H1 (cell line): ENCODE data around the gene AGAP1. TPM values are rescaled to one million over a fixed set of nuclear protein-coding genes. Genes with fewer than 3 reads are reported as not detected.

Source experiments
- CTCF ChIA-PET: fragments of 300-600 bp; sonication (Branson Sonifier 250); formaldehyde crosslinking; loops from one replicate; lab custom pipeline; 2021; ENCODE audit not compliant: partially characterized antibody; lab: Charles Lee
- POLR2A ChIA-PET: fragments of 300-600 bp; sonication (Branson Sonifier 250); formaldehyde crosslinking; loops from one replicate; lab custom pipeline; 2021; ENCODE audit warnings: inconsistent platforms; ENCODE audit not compliant: partially characterized antibody; lab: Charles Lee
- DNase-seq, 2 experiments: peaks; one replicate each; pipeline versions ENCODE4 v3.0.0 to v3.0.0-alpha.2; 2010 to 2022; ENCODE audit warnings: low spot score in 2 of 2, low read depth in 1 of 2, mixed read lengths in 1 of 2
- FAIRE-seq: peaks from 2 replicates; lab custom pipeline; 2011; peaks lifted over from hg19 to GRCh38; lab: Jason Lieb, UNC
- H2AFZ ChIP-seq: 2 replicates; pipeline ENCODE4 v1.8.1; 2012; ENCODE audit warnings: low read length, inconsistent platforms
- H2AK5ac ChIP-seq: 2 replicates; pipeline ENCODE4 v1.6.1; 2013; ENCODE audit warnings: low read depth, low read length
- H2BK120ac ChIP-seq: replicated peaks from 2 replicates; pipeline ENCODE3; 2013; ENCODE audit warnings: low read depth, low read length, inconsistent platforms
- H2BK12ac ChIP-seq: 2 replicates; pipeline ENCODE4 v1.6.1; 2013; ENCODE audit warnings: low read depth, low read length
- H2BK15ac ChIP-seq: 2 replicates; pipeline ENCODE4 v1.6.1; 2013; ENCODE audit warnings: low read length
- H2BK20ac ChIP-seq: 2 replicates; pipeline ENCODE4 v1.6.1; 2013; ENCODE audit warnings: low read length
- H2BK5ac ChIP-seq: 2 replicates; pipeline ENCODE4 v1.6.1; 2013; ENCODE audit warnings: low read depth, low read length
- H3K14ac ChIP-seq: 2 replicates; pipeline ENCODE4 v1.6.1; 2013; ENCODE audit warnings: inconsistent platforms; ENCODE audit not compliant: insufficient read length
- H3K18ac ChIP-seq: 2 replicates; pipeline ENCODE4 v1.6.1; 2013; ENCODE audit warnings: low read length; ENCODE audit errors: extremely low read depth
- H3K23ac ChIP-seq: 2 replicates; pipeline ENCODE4 v1.6.1; 2013; ENCODE audit warnings: inconsistent platforms; ENCODE audit not compliant: insufficient read length
- H3K23me2 ChIP-seq: 2 replicates; pipeline ENCODE4 v1.6.1; 2013; ENCODE audit warnings: low read depth, low read length
- H3K27ac ChIP-seq: 2 replicates; pipeline ENCODE4 v1.6.1; 2011; ENCODE audit warnings: low read depth, low read length, inconsistent platforms
- H3K27me3 ChIP-seq, 4 experiments: replicated peaks in 1 of 4; 1 replicate in 1 of 4; 2 replicates in 3 of 4; pipeline versions ENCODE4 v1.6.1 to v1.8.1; 2011 to 2013; ENCODE audit warnings: low read length in 3 of 4, mild to moderate bottlenecking in 3 of 4, inconsistent platforms in 2 of 4, mixed read lengths in 2 of 4, moderate library complexity in 1 of 4; ENCODE audit not compliant: control insufficient read depth in 3 of 4, insufficient read depth in 3 of 4; ENCODE audit errors: extremely low read depth in 1 of 4
- H3K36me3 ChIP-seq, 4 experiments: 2 replicates each; pipeline versions ENCODE4 v1.6.1 to v1.8.1; 2011 to 2013; ENCODE audit warnings: mild to moderate bottlenecking in 4 of 4, low read length in 3 of 4, moderate library complexity in 2 of 4, control low read depth in 1 of 4, inconsistent platforms in 1 of 4; ENCODE audit not compliant: insufficient read depth in 4 of 4, control insufficient read depth in 2 of 4
- H3K4ac ChIP-seq: replicated peaks from 2 replicates; pipeline ENCODE3; 2013; ENCODE audit warnings: low read length, low read depth, mixed read lengths, inconsistent platforms; ENCODE audit not compliant: insufficient read length
- H3K4me1 ChIP-seq, 4 experiments: replicated peaks in 1 of 4; 1 replicate in 1 of 4; 2 replicates in 3 of 4; pipeline versions ENCODE4 v1.6.1 to v1.8.1; 2011 to 2013; ENCODE audit warnings: low read length in 3 of 4, inconsistent platforms in 2 of 4, mixed read lengths in 1 of 4; ENCODE audit not compliant: insufficient read depth in 4 of 4, control insufficient read depth in 3 of 4
- H3K4me2 ChIP-seq, 2 experiments: 2 replicates each; pipeline versions ENCODE4 v1.6.1 to v1.8.1; 2011 to 2013; ENCODE audit warnings: low read depth in 2 of 2, low read length in 2 of 2, control low read depth in 1 of 2, inconsistent platforms in 1 of 2, mild to moderate bottlenecking in 1 of 2; ENCODE audit not compliant: insufficient read depth in 1 of 2
- H3K4me3 ChIP-seq, 4 experiments: fragments of 200-600, 300-600 bp in 1 of 4; sonication (generic), shearing (Covaris generic), sonication (Bioruptor Twin) in 1 of 4; 2 replicates each; pipeline versions ENCODE4 v1.5.1 to v1.8.1; 2011 to 2016; ENCODE audit warnings: low read length in 4 of 4, low read depth in 3 of 4, control low read depth in 2 of 4, inconsistent platforms in 2 of 4, mild to moderate bottlenecking in 2 of 4, mixed read lengths in 1 of 4, moderate library complexity in 1 of 4; ENCODE audit not compliant: insufficient read depth in 2 of 4; ENCODE audit errors: extremely low read depth in 1 of 4
- H3K56ac ChIP-seq: replicated peaks from 2 replicates; pipeline ENCODE3; 2013; ENCODE audit warnings: low read depth, mild to moderate bottlenecking, mixed read lengths, low read length, inconsistent platforms; ENCODE audit not compliant: insufficient read length
- H3K79me1 ChIP-seq: 2 replicates; pipeline ENCODE4 v1.6.1; 2013; ENCODE audit warnings: low read depth, low read length, control low read depth
- H3K79me2 ChIP-seq, 2 experiments: 2 replicates each; pipeline versions ENCODE4 v1.6.1 to v1.8.1; 2012 to 2013; ENCODE audit warnings: low read length in 2 of 2, mild to moderate bottlenecking in 2 of 2, inconsistent platforms in 1 of 2; ENCODE audit not compliant: insufficient read depth in 2 of 2, control insufficient read depth in 1 of 2
- H3K9ac ChIP-seq, 4 experiments: replicated peaks in 1 of 4; 1 replicate in 1 of 4; 2 replicates in 3 of 4; pipeline versions ENCODE4 v1.6.1 to v1.8.1; 2011 to 2013; ENCODE audit warnings: low read depth in 3 of 4, low read length in 3 of 4, control low read depth in 2 of 4, mild to moderate bottlenecking in 2 of 4, moderate library complexity in 2 of 4, inconsistent platforms in 1 of 4; ENCODE audit errors: extremely low read depth in 1 of 4
- H3K9me3 ChIP-seq, 2 experiments: 2 replicates each; pipeline versions ENCODE4 v1.6.1 to v1.8.1; 2012 to 2013; ENCODE audit warnings: mild to moderate bottlenecking in 2 of 2, moderate library complexity in 2 of 2, control low read depth in 1 of 2, inconsistent platforms in 1 of 2, low read depth in 1 of 2, low read length in 1 of 2, mixed read lengths in 1 of 2; ENCODE audit not compliant: insufficient read depth in 2 of 2
- H4K20me1 ChIP-seq, 2 experiments: replicated peaks in 1 of 2; 2 replicates each; pipeline versions ENCODE3 to v1.8.1; 2011 to 2013; ENCODE audit warnings: inconsistent platforms in 2 of 2, low read length in 2 of 2, mild to moderate bottlenecking in 1 of 2; ENCODE audit not compliant: insufficient read depth in 2 of 2, control insufficient read depth in 1 of 2
- H4K5ac ChIP-seq: 2 replicates; pipeline ENCODE4 v1.6.1; 2013; ENCODE audit warnings: low read length, low read depth, mixed read lengths, inconsistent platforms; ENCODE audit not compliant: insufficient read length
- H4K8ac ChIP-seq: 2 replicates; pipeline ENCODE4 v1.8.0; 2013; ENCODE audit warnings: mild to moderate bottlenecking, moderate library complexity, low read length, inconsistent platforms; ENCODE audit not compliant: insufficient read depth; ENCODE audit errors: extremely low read depth
- H4K91ac ChIP-seq: replicated peaks from 2 replicates; pipeline ENCODE3; 2013; ENCODE audit warnings: low read length, mixed read lengths, inconsistent platforms; ENCODE audit not compliant: insufficient read length
- CEBPB ChIP-seq: IDR thresholded peaks from 2 replicates; pipeline ENCODE4 v1.6.1; 2012; ENCODE audit warnings: low read depth, low read length
- CREB1 ChIP-seq: IDR thresholded peaks from 2 replicates; pipeline ENCODE4 v1.6.1; 2012; ENCODE audit warnings: inconsistent platforms
- CTBP2 ChIP-seq: IDR thresholded peaks from 2 replicates; pipeline ENCODE4 v1.7.0; 2011; ENCODE audit warnings: borderline replicate concordance, mild to moderate bottlenecking, moderate library complexity, mixed read lengths, low read length; ENCODE audit not compliant: insufficient read depth, insufficient read length
- GTF2F1 ChIP-seq: IDR thresholded peaks from 2 replicates; pipeline ENCODE4 v1.6.1; 2012; ENCODE audit warnings: low read depth, low read length, improper control_type of control experiment, borderline replicate concordance
- HDAC2 ChIP-seq, 2 experiments: fragments of 300-600 bp in 1 of 2; sonication (generic) in 1 of 2; IDR thresholded peaks; 2 replicates each; pipeline ENCODE4 v1.6.1; 2011 to 2012; ENCODE audit warnings: low read depth in 2 of 2, low read length in 2 of 2, mild to moderate bottlenecking in 2 of 2, moderate library complexity in 2 of 2, borderline replicate concordance in 1 of 2, inconsistent platforms in 1 of 2
- POLR2A ChIP-seq, 2 experiments: IDR thresholded peaks; 1 replicate in 1 of 2; 2 replicates in 1 of 2; pipeline ENCODE4 v1.6.1; 2011; ENCODE audit warnings: low read depth in 2 of 2, low read length in 2 of 2, mild to moderate bottlenecking in 2 of 2; ENCODE audit errors: control extremely low read depth in 1 of 2
- SIN3A ChIP-seq, 2 experiments: IDR thresholded peaks in 1 of 2; conservative IDR thresholded peaks in 1 of 2; 2 replicates each; pipeline ENCODE4 v1.6.1; 2011 to 2012; ENCODE audit warnings: low read length in 2 of 2, improper control_type of control experiment in 1 of 2, low read depth in 1 of 2, mild to moderate bottlenecking in 1 of 2
- SP2 ChIP-seq: IDR thresholded peaks from 2 replicates; pipeline ENCODE4 v1.6.1; 2012; ENCODE audit warnings: mild to moderate bottlenecking, low read length, inconsistent platforms
- SP4 ChIP-seq: IDR thresholded peaks from 2 replicates; pipeline ENCODE4 v1.6.1; 2012; ENCODE audit warnings: low read length, inconsistent platforms
- TAF7 ChIP-seq: optimal IDR thresholded peaks from 2 replicates; pipeline ENCODE3; 2011; ENCODE audit warnings: low read depth, mild to moderate bottlenecking, inconsistent platforms, low read length, moderate library complexity, borderline replicate concordance
- TCF12 ChIP-seq: IDR thresholded peaks from 2 replicates; pipeline ENCODE4 v1.6.1; 2011; ENCODE audit warnings: low read depth, mild to moderate bottlenecking, low read length
- TEAD4 ChIP-seq: IDR thresholded peaks from 2 replicates; pipeline ENCODE4 v1.6.1; 2012; ENCODE audit warnings: low read depth, low read length, inconsistent platforms, mixed read lengths
- WGBS, 2 experiments: shearing (Covaris generic) in 1 of 2; methylation state at CpG; one replicate each; pipeline versions ENCODE4 v1.1.6 to v1.1.7; 2013 to 2015; ENCODE audit warnings: low lambda C conversion rate in 2 of 2, mixed read lengths in 2 of 2, inconsistent platforms in 1 of 2, low coverage in 1 of 2, missing lambda C conversion rate in 1 of 2; ENCODE audit not compliant: insufficient replicate concordance in 2 of 2, insufficient coverage in 1 of 2, insufficient read length in 1 of 2; ENCODE audit errors: extremely low coverage in 1 of 2, missing lambda C conversion rate in 1 of 2; 5-methylcytosine and 5-hydroxymethylcytosine counted together
- polyA plus RNA-seq, 7 experiments: library from polyadenylated mRNA; depleted of rRNA in 3 of 7; stranded (reverse) in 5 of 7; unstranded in 2 of 7; fragments of >200 nt in 5 of 7; fragments of 200-250 nt in 2 of 7; gene quantifications; 1 replicate in 5 of 7; 2 replicates in 1 of 7; 4 replicates in 1 of 7; pipeline versions ENCODE4 v1.2.1 to v1.2.3, GENCODE V29; 2011 to 2013; ENCODE audit warnings: missing spikeins in 2 of 7, mixed read lengths in 2 of 7
- total RNA-seq: library from RNA; stranded (reverse); fragmentation: NEBNext Ultra II Directional; extraction: Animal tissue kit (Norgen Biotek cat#: 25700); gene quantifications from 2 replicates; pipeline ENCODE4 v1.2.1, GENCODE V29; 2021
- TF ChIP-seq, protein P1 (sequence below): IDR thresholded peaks from 2 replicates; pipeline ENCODE4 v1.6.1; 2011; ENCODE audit warnings: low read depth, mild to moderate bottlenecking, low read length; ENCODE audit not compliant: insufficient read depth
- TF ChIP-seq, protein P2 (sequence below): IDR thresholded peaks from 2 replicates; pipeline ENCODE4 v1.6.1; 2012; ENCODE audit warnings: inconsistent platforms

AGAP1 gene
- total and polyA plus RNA-seq, 2 of the 8 experiments (the other 6 are each of a cell fraction or from before 2014, with no cell fraction given), result 18.1 to 39.4 TPM

DNA sequence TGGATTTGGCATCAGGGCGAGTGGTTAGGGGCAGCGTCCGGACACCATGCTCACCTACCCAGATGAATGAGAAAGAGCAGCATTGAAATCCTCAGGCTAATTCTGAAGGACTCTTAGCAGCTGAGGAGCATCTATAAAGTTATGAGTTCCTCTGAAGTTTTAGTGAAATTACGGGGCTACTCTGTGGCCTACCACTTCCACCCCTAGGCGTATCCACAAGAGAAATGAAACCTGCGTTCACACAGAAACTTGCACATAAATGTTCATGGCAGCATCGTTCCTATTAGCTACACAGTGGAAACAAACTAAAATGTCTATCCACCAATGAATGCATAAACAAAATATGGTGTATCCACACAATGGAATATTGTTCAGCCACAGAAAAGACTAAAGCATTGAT is 576.4 kb downstream of the AGAP1 start:
- no peak overlapping the region for H4K8ac ChIP-seq
- no peak overlapping the region for H3K18ac ChIP-seq
- H2AK5ac ChIP-seq, result no peak overlapping the region
- H2BK5ac ChIP-seq, result no peak overlapping the region
- H3K9me3 ChIP-seq, result no peaks in the 10 kb centered on the region
- no peak overlapping the region for H2BK20ac ChIP-seq
- no peak overlapping the region for H3K4me3 ChIP-seq
- no peak overlapping the region for H3K23ac ChIP-seq
- no peak overlapping the region for H2AFZ ChIP-seq
- no peak overlapping the region for H3K56ac ChIP-seq
- H4K91ac ChIP-seq, result no peak overlapping the region
- H3K23me2 ChIP-seq, result no peaks in the 10 kb centered on the region
- H3K14ac ChIP-seq, result no peak overlapping the region
- no peak overlapping the region for H3K4ac ChIP-seq
- no peak overlapping the region for H2BK12ac ChIP-seq
- no peak overlapping the region for H4K5ac ChIP-seq
- no peaks in the 10 kb centered on the region for H3K79me2 ChIP-seq
- H2BK15ac ChIP-seq, result no peak overlapping the region
- ChIA-PET POLR2A (no interaction called here), CTCF (interaction anchor here (1.1 to 1.4 kb wide), 3 partner anchors 14 to 110 kb away, joined by 3 to 4 read pairs (median 3); no protein-coding TSS in a partner anchor)
- H3K36me3 ChIP-seq, result no peaks in the 10 kb centered on the region
- H3K9ac ChIP-seq, result no peak overlapping the region
- H3K27me3 ChIP-seq, result no peaks in the 10 kb centered on the region
- no peaks in the 10 kb centered on the region for H3K79me1 ChIP-seq
- H2BK120ac ChIP-seq, result no peak overlapping the region
- DNase-seq (no peak), FAIRE-seq (no peak)
- peaks cover 0 to 9% (median 3%) of the 10 kb centered on the region in 4 experiments; a peak in 5 of 7 replicates for H3K4me1 ChIP-seq
- no peaks in the 10 kb centered on the region for H4K20me1 ChIP-seq
- H3K4me2 ChIP-seq, result no peak overlapping the region
- 87% methylated on average over 7 of the region's 7 CpGs; no CpG with 5 or more reads in 1 of the 2 experiments for WGBS, 2 experiments
- no peak overlapping the region for H3K27ac ChIP-seq
- TF ChIP-seq POLR2A (IDR thresholded peaks at IDR 0.05; ENCODE audit: control extremely low read depth in 1 of 2, low read depth in 2 of 2, low read length in 2 of 2), result no peak
- no peak for TF ChIP-seq TEAD4
- TF ChIP-seq SP4, result no peak
- TF ChIP-seq, protein P1, sequence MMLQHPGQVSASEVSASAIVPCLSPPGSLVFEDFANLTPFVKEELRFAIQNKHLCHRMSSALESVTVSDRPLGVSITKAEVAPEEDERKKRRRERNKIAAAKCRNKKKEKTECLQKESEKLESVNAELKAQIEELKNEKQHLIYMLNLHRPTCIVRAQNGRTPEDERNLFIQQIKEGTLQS, result no peak
- no peak for TF ChIP-seq TAF7
- TF ChIP-seq HDAC2 (IDR thresholded peaks at IDR 0.05; ENCODE audit: borderline replicate concordance in 1 of 2, low read depth in 2 of 2, low read length in 2 of 2), result no peak
- TF ChIP-seq GTF2F1, result no peak
- TF ChIP-seq SP2, result no peak
- TF ChIP-seq, protein P2, sequence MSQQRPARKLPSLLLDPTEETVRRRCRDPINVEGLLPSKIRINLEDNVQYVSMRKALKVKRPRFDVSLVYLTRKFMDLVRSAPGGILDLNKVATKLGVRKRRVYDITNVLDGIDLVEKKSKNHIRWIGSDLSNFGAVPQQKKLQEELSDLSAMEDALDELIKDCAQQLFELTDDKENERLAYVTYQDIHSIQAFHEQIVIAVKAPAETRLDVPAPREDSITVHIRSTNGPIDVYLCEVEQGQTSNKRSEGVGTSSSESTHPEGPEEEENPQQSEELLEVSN, result no peak
- no peak for TF ChIP-seq CEBPB
- TF ChIP-seq TCF12, result no peak
- TF ChIP-seq CTBP2, result no peak
- no peak for TF ChIP-seq SIN3A (conservative IDR thresholded peaks at IDR 0.05 in 1 of 2, IDR thresholded peaks at IDR 0.05 in 1 of 2; ENCODE audit: low read depth in 1 of 2, low read length in 2 of 2)
- no peak for TF ChIP-seq CREB1
